ENCODE data around the gene ERAP2.

DNA sequence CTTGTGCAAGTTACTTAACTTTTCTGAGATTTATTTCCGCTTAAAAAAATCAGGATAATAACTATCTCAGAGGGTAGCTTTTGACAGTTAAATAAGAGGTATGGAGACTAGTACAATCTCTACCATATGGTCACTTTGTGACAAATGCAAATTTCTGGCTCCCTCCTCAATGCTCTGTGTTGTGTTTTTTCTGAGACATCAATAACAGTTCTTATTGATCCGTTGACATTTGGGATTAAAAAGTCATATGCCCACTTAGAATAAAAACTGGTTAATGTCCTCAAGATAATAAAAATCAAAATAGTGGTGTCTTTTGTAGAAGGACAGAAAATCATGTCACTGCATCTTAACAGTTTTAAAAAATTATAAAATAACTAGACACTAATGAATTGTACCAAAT, 34.8 kb downstream of the ERAP2 start:
- TF ChIP-seq SKIL (IDR thresholded peaks at IDR 0.05; ENCODE audit: low read depth, poor library complexity, severe bottlenecking) (no peak), EZH2 (IDR thresholded peaks at IDR 0.05; ENCODE audit: borderline replicate concordance, control insufficient read depth, low read depth, low read length) (no peak), ATF3 (IDR thresholded peaks at IDR 0.05; ENCODE audit: borderline replicate concordance, extremely low read depth, low read depth, low read length) (no peak), CTCF (IDR thresholded peaks at IDR 0.05 in 2 of 3, conservative IDR thresholded peaks at IDR 0.05 in 1 of 3; ENCODE audit: control insufficient read depth in 2 of 3, extremely low read depth in 1 of 3, insufficient read depth in 1 of 3, low read depth in 3 of 3, low read length in 3 of 3) (no peak), ZNF207 (IDR thresholded peaks at IDR 0.05; ENCODE audit: borderline replicate concordance) (no peak), SMC3 (IDR thresholded peaks at IDR 0.05; ENCODE audit: borderline replicate concordance, low read length) (no peak), POLR2AphosphoS5 (IDR thresholded peaks at IDR 0.05; ENCODE audit: low read length) (no peak), ZNF384 (IDR thresholded peaks at IDR 0.05; ENCODE audit: borderline replicate concordance, low read depth, low read length) (no peak), EP300 (IDR thresholded peaks at IDR 0.05; ENCODE audit: borderline replicate concordance in 1 of 2, control insufficient read depth in 1 of 2, low read depth in 2 of 2, low read length in 2 of 2) (no peak), RFX5 (IDR thresholded peaks at IDR 0.05; ENCODE audit: low read depth, low read length) (no peak), CEBPB (IDR thresholded peaks at IDR 0.05; ENCODE audit: borderline replicate concordance in 1 of 2, low read depth in 2 of 2, low read length in 2 of 2) (no peak)

Measured in GM12878 (cell line).